NOMO-1 treated with DMSO at 0.1 percent for 48 hours (cell line): Measurements from ENCODE around the gene MEF2D.

Experiments
- DNase-seq: peaks from one replicate; lab custom pipeline; 2025; ENCODE audit not compliant: unreplicated experiment; lab: John Stamatoyannopoulos, UW

Gene MEF2D

DNA sequence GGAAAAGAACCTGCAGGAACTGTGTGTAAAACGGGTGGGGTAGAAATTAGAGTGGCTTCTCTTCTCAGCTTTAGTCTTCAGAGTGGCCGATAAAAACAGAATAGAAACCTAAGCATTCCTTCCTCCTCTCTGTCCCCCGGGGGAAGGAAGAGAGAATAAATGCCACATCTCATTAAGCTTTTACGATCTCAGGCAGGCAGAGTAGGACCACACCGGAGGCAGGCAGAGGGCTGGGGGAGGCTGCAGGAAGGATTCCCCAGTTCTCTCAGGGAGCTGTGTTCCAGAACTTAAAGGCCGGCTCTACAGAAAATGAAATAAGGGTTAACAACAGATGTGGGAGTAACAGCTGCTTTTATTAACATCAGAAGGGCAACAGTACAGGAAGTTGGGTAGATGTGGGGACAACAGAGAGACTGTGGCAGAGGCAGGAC is 24.5 kb upstream of the MEF2D start:
- DNase-seq = peak; percentile 64

GRCh38 chr1:156524481-156524869 is 23.9 kb upstream of the MEF2D start:
- DNase-seq = peak; percentile 82

DNA sequence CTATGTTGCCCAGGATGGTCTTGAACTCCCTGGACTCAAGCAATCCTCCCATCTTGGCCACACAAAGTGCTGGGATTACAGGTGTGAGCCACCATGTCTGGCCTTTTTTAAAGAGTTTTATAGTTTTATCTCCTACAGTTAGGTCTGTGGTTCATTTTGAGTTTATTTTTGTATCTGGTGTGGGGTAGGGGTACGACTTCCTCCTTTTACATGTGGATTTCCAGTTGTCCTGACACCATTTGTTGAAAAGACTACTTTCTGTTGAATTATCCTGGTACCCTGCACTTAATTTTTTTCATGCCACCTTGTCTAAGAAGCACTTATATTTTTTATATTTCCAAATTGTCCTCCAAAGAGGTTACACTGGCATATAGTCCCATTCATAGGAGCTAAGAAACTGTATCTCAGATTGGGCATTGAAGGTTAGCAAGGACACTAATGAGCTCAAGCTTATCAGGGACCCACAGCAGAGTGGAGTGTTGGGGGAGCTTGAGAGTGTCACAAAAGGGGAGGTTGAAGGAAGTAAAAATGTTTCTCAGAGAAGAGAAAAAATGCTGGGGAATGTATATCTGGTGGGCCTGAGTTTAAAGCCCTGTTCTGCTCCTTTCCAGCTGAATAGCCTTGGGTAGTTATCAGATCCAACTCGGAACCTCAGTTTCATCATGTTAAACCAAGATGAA is 23.4 kb upstream of the MEF2D start:
- peak; percentile 67 for DNase-seq

- DNase-seq = no peak
Observed at GRCh38 chr1:156522443-156522970, 21.9 kb upstream of the MEF2D start.

DNA sequence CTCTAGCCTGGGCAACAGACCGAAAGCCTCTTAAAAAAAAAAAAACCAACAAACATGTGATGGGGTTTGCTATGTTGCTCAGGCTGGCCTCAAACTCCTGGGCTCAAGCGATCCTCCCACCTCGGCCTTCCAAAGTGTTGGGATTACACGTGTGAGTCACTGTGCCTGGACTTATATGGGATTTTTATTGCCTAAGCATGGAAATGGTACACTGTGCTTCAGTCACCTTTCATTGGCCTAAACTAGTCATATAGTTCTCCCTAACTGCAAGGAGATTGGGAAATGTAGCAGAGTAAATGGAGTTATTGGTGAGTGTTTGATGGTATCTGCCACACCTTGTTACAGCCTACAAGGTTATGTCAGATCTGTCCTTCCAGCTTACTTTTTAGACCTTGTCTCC is 17.2 kb upstream of the MEF2D start:
- DNase-seq = no peak

DNA sequence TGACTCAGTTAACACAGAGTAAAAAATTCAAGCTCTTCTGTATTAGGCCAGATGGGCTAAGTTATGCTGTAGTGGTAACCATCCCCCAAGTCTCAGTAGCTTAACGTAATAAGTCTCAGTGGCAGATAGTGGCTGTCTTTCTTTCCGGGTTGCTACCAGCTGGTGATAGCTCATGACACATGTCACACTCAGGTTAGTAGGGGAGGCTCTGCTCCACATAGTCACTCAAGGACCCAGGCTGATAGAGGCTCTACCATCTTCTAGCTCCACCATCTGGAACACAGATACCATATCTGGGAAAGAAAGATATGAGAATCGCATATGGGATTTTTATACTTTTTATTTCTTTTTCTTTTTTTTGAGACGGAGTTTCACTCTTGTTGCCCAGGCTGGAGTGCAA is 16.2 kb upstream of the MEF2D start:
- no peak for DNase-seq

- DNase-seq = no peak
Observed at GRCh38 chr1:156515956-156516355, 15.4 kb upstream of the MEF2D start.

DNA sequence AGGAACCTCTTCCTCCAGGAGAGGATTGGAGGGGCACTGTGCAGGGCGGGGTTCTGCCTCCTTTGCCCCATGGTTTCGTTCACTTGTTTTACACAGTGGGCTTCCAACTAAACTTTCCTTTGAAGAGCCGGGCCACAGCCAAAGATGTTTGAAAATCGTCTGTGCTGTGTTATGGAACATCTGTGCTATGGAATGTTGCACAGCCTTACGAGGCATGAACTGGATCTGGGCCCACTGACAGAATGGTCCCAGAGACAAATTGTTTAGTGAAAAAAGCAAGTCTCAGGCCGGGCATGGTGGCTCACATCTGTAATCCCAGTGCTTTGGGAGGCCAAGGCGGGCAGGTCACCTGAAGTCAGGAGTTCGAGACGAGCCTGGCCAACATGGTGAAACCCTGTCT is 12.6 kb upstream of the MEF2D start:
- DNase-seq = no peak

GRCh38 chr1:156511644-156512043 is 11.1 kb upstream of the MEF2D start:
- DNase-seq = no peak

GRCh38 chr1:156510709-156511108 is 10.1 kb upstream of the MEF2D start:
- DNase-seq = no peak

- DNase-seq = no peak
Observed at GRCh38 chr1:156509424-156510034, 9.0 kb upstream of the MEF2D start.

DNA sequence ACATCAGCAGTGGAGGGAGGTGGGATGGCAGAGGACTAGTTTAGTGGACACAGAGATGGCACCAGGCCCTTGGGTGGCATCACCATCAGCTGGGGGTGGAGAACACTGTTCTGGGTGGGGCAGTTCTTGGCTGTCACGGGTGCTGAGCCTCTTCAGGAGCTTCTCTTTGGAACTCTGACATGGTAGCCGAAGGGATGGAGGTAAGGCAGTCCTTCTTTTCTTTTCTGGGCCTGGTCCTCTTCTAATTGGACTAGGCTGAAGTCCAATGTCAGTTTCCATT is 8.3 kb upstream of the MEF2D start:
- DNase-seq = no peak

GRCh38 chr1:156508205-156508954 is 7.8 kb upstream of the MEF2D start:
- peak; percentile 24 for DNase-seq

- DNase-seq = no peak
Observed at GRCh38 chr1:156506450-156506849, 5.9 kb upstream of the MEF2D start.

GRCh38 chr1:156505679-156506298 is 5.2 kb upstream of the MEF2D start:
- DNase-seq = no peak

- peak; percentile 97 for DNase-seq
Observed at GRCh38 chr1:156504821-156505678, 4.5 kb upstream of the MEF2D start.

DNA sequence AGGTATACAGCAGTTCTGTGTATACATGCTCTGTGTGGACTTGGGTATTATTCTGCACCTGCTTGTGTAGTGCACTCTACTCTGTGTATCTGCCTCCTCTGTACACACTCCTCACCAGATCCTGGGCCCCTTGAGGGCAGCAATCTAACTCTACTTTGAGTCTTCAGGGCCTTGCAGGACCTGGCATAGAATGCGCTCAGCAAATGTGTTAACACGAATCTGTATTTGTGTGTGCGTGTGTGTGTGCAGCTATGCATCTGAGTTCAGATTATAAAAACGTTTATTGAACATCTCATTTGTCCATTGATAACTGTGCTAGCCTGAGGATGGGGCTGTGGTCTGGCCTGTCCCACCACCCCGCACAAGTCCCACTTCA is 3.9 kb upstream of the MEF2D start:
- peak; percentile 51 for DNase-seq

GRCh38 chr1:156503698-156504437 is 3.3 kb upstream of the MEF2D start:
- DNase-seq = no peak

- DNase-seq = peak; percentile 41
Observed at GRCh38 chr1:156502894-156503697, 2.5 kb upstream of the MEF2D start.
